Loucy (cell line): ENCODE measurements around the gene DIO3.

Source experiments
- H2AFZ ChIP-seq: fragments of 200-600 bp; sonication (generic); 2 replicates; pipeline ENCODE4 v1.6.0; 2016; ENCODE audit warnings: antibody characterized with exemption, mild to moderate bottlenecking, low read length, moderate library complexity
- H3F3A ChIP-seq: fragments of 200-600 bp; 2 replicates; pipeline ENCODE4 v1.6.0; 2016; ENCODE audit warnings: antibody characterized with exemption, low read depth, mild to moderate bottlenecking
- H3K27me3 ChIP-seq: fragments of 200-600 bp; sonication (generic); 2 replicates; pipeline ENCODE4 v1.6.1; 2014; ENCODE audit warnings: low read length, mild to moderate bottlenecking; ENCODE audit not compliant: insufficient read depth, poor library complexity, severe bottlenecking
- H3K36me3 ChIP-seq: fragments of 200-600 bp; sonication (generic); 2 replicates; pipeline ENCODE4 v1.6.1; 2016; ENCODE audit warnings: low read length; ENCODE audit not compliant: insufficient read depth
- H3K4me1 ChIP-seq: fragments of 200-600 bp; sonication (generic); 2 replicates; pipeline ENCODE4 v1.5.1; 2014; ENCODE audit warnings: low read length, mild to moderate bottlenecking; ENCODE audit not compliant: insufficient read depth, poor library complexity, severe bottlenecking
- H3K4me2 ChIP-seq: fragments of 200-600 bp; sonication (generic); 2 replicates; pipeline ENCODE4 v1.6.0; 2014; ENCODE audit warnings: antibody characterized with exemption, low read length, low read depth, mild to moderate bottlenecking; ENCODE audit not compliant: poor library complexity, severe bottlenecking
- H3K4me3 ChIP-seq: fragments of 200-600 bp; sonication (generic); 2 replicates; pipeline ENCODE4 v1.5.1; 2014; ENCODE audit warnings: low read length, mild to moderate bottlenecking, mixed read lengths; ENCODE audit not compliant: poor library complexity, severe bottlenecking
- H3K79me2 ChIP-seq: fragments of 200-600 bp; sonication (generic); 2 replicates; pipeline ENCODE4 v1.6.1; 2014; ENCODE audit warnings: low read length; ENCODE audit not compliant: insufficient read depth
- H3K9ac ChIP-seq: fragments of 200-600 bp; sonication (generic); 2 replicates; pipeline ENCODE4 v1.6.0; 2014; ENCODE audit warnings: mild to moderate bottlenecking, low read depth, low read length, moderate library complexity; ENCODE audit not compliant: poor library complexity, severe bottlenecking
- H3K9me2 ChIP-seq: fragments of 200-600 bp; sonication (generic); replicated peaks from 2 replicates; pipeline ENCODE4 v1.6.1; 2016; ENCODE audit warnings: low read depth, low read length, mixed read lengths
- H3K9me3 ChIP-seq: fragments of 200-600 bp; sonication (generic); 2 replicates; pipeline ENCODE4 v1.6.1; 2014; ENCODE audit warnings: mild to moderate bottlenecking, antibody characterized with exemption, low read length, low read depth; ENCODE audit not compliant: insufficient read depth
- H4K20me1 ChIP-seq: fragments of 200-600 bp; sonication (generic); 2 replicates; pipeline ENCODE4 v1.6.0; 2014; ENCODE audit warnings: antibody characterized with exemption, low read length, mild to moderate bottlenecking; ENCODE audit not compliant: insufficient read depth, poor library complexity, severe bottlenecking
- CTCF ChIP-seq: fragments of 200-600 bp; sonication (generic); conservative IDR thresholded peaks from 2 replicates; pipeline ENCODE4 v1.5.1; 2014; ENCODE audit warnings: mild to moderate bottlenecking, antibody characterized with exemption, low read length
- EZH2phosphoT487 ChIP-seq: fragments of 200-600 bp; IDR thresholded peaks from 2 replicates; pipeline ENCODE4 v1.6.1; 2018; ENCODE audit warnings: antibody characterized with exemption, mild to moderate bottlenecking, moderate library complexity, borderline replicate concordance

The DIO3 gene

DNA sequence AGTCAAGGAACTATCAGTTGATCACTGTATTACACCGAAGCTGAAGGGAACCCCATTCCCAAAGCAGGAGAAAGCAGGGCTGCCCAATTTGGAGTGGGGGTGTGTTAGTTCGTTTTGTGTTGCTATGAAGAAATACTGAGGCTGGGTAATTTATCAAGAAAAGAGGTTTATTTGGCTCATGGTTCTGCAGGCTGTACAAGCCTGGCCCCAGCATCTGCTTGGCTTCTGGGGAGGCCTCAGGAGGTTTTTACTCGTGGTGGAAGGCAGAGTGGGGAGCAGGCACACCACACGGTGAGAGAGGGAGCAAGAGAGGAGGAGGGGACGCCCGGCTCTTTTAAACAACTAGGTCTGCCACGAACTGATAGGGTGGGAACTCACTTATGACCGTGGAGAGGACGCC lies 16.7 kb upstream of the DIO3 start:
- TF ChIP-seq EZH2phosphoT487 (no peak), CTCF (no peak)
- Histone ChIP-seq H3K9ac (no peak overlapping the region), H3F3A (no peaks in the 10 kb centered on the region), H3K27me3 (no peaks in the 10 kb centered on the region), H3K4me2 (no peak overlapping the region), H3K36me3 (no peaks in the 10 kb centered on the region), H3K9me3 (no peaks in the 10 kb centered on the region), H2AFZ (no peak overlapping the region), H4K20me1 (no peaks in the 10 kb centered on the region), H3K79me2 (no peaks in the 10 kb centered on the region), H3K4me1 (no peaks in the 10 kb centered on the region), H3K9me2 (no peaks in the 10 kb centered on the region), H3K4me3 (no peak overlapping the region)

GRCh38 chr14:101546706-101547105 lies 14.6 kb upstream of the DIO3 start:
- TF ChIP-seq EZH2phosphoT487 (no peak), CTCF (no peak)
- Histone ChIP-seq H4K20me1 (no peaks in the 10 kb centered on the region), H3K79me2 (no peaks in the 10 kb centered on the region), H3K4me3 (no peak overlapping the region), H2AFZ (no peak overlapping the region), H3K4me1 (no peaks in the 10 kb centered on the region), H3F3A (no peaks in the 10 kb centered on the region), H3K9me2 (no peaks in the 10 kb centered on the region), H3K27me3 (no peaks in the 10 kb centered on the region), H3K4me2 (no peak overlapping the region), H3K9ac (no peak overlapping the region), H3K9me3 (no peaks in the 10 kb centered on the region), H3K36me3 (no peaks in the 10 kb centered on the region)

DNA sequence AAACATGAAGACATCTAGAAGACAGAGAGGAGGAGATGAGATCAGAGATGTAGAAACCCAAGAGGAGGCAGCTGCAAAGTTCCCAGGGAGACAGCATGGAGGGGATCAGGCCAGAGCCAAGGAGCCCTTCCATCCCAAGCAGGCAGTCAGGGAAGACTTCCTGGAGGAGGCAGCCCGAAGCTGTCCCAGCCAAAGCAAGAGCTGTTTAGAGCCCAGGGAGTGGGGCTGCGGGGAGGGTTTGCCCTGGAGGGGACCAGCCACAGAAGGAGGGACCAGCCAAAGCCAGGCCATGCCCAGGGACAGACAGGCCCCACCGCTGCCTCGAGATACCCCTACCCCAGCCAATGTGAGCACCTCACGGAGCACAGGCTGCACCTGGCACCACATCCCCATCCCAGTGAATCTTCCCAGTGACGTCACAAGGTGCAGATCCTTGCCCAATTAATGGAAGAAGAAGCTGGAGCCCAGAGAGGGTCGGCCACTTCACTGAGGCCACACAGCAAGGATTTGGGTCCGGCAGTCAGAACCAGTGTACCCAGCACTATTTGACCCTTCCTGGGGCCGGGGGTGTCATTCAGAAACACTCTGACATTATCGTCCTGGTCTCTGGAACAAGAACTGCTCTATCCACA lies 14.1 kb upstream of the DIO3 start:
- Histone ChIP-seq H4K20me1 (no peaks in the 10 kb centered on the region), H3K9me2 (no peaks in the 10 kb centered on the region), H2AFZ (no peak overlapping the region), H3K36me3 (no peaks in the 10 kb centered on the region), H3K9me3 (no peaks in the 10 kb centered on the region), H3K4me1 (no peaks in the 10 kb centered on the region), H3K27me3 (no peaks in the 10 kb centered on the region), H3F3A (no peaks in the 10 kb centered on the region), H3K4me2 (no peak overlapping the region), H3K4me3 (no peak overlapping the region), H3K9ac (no peak overlapping the region), H3K79me2 (no peaks in the 10 kb centered on the region)
- TF ChIP-seq EZH2phosphoT487 (no peak), CTCF (no peak)
